Ammon's horn (tissue), 1 donor: ENCODE results near the gene EFNA5.
"Not testable (repeated sequence)": the region's sequence is repeated elsewhere in the genome, so short reads cannot be mapped to it uniquely, and the experiment has no call there.

Experiments used
- DNase-seq: peaks from one replicate; pipeline ENCODE4 v3.0.0-alpha.2; 2016; ENCODE audit warnings: low spot score

The EFNA5 gene

GRCh38 chr5:107457881-107458280 is 212.9 kb downstream of the EFNA5 start:
- no peak for DNase-seq

- DNase-seq: no peak
These were observed 213.6 kb downstream of the EFNA5 start for GRCh38 chr5:107457138-107457537.

GRCh38 chr5:107456281-107456715 is 214.4 kb downstream of the EFNA5 start:
- no peak for DNase-seq

- no peak for DNase-seq
These were observed 215.6 kb downstream of the EFNA5 start for GRCh38 chr5:107455111-107455544.

GRCh38 chr5:107451827-107452226 is 218.9 kb downstream of the EFNA5 start:
- not testable (repeated sequence) for DNase-seq

- no peak for DNase-seq
These were observed 219.7 kb downstream of the EFNA5 start for GRCh38 chr5:107451028-107451427.

- no peak for DNase-seq
These were observed 220.2 kb downstream of the EFNA5 start for GRCh38 chr5:107450531-107450930.

GRCh38 chr5:107449369-107449768 is 221.4 kb downstream of the EFNA5 start:
- DNase-seq: no peak

GRCh38 chr5:107447587-107447986 is 223.2 kb downstream of the EFNA5 start:
- DNase-seq: no peak

GRCh38 chr5:107446972-107447371 is 223.8 kb downstream of the EFNA5 start:
- DNase-seq: no peak

- DNase-seq: no peak
These were observed 226.4 kb downstream of the EFNA5 start for GRCh38 chr5:107444300-107444699.

- no peak for DNase-seq
These were observed 226.8 kb downstream of the EFNA5 start for GRCh38 chr5:107443897-107444296.

GRCh38 chr5:107442452-107442851 is 228.3 kb downstream of the EFNA5 start:
- DNase-seq: no peak

- DNase-seq: no peak
These were observed 230.9 kb downstream of the EFNA5 start for GRCh38 chr5:107439832-107440231.

GRCh38 chr5:107437986-107438510 is 232.7 kb downstream of the EFNA5 start:
- no peak for DNase-seq

GRCh38 chr5:107437154-107437553 is 233.6 kb downstream of the EFNA5 start:
- no peak for DNase-seq

GRCh38 chr5:107436201-107436600 is 234.5 kb downstream of the EFNA5 start:
- no peak for DNase-seq

- DNase-seq: no peak
These were observed 235.7 kb downstream of the EFNA5 start for GRCh38 chr5:107435061-107435460.

GRCh38 chr5:107433646-107434045 is 237.1 kb downstream of the EFNA5 start:
- DNase-seq: not testable (repeated sequence)

GRCh38 chr5:107431998-107432397 is 238.7 kb downstream of the EFNA5 start:
- DNase-seq: no peak

GRCh38 chr5:107431536-107431935 is 239.2 kb downstream of the EFNA5 start:
- no peak for DNase-seq

GRCh38 chr5:107430071-107430625 is 240.6 kb downstream of the EFNA5 start:
- DNase-seq: no peak

GRCh38 chr5:107428303-107428813 is 242.4 kb downstream of the EFNA5 start:
- no peak for DNase-seq

GRCh38 chr5:107426872-107427271 is 243.9 kb downstream of the EFNA5 start:
- DNase-seq: no peak
